Neural crest cell (in vitro differentiated cells): ENCODE results near the gene BEGAIN. TPM values are rescaled to one million over a fixed set of nuclear protein-coding genes. Genes with fewer than 3 reads are reported as not detected.

Experiments
- DNase-seq: peaks from one replicate; pipeline ENCODE4 v3.0.0; 2021; ENCODE audit warnings: low read depth, mixed read lengths, low spot score
- H3K27ac Mint-ChIP-seq: one replicate; pipeline ENCODE4 v1.8.0; 2021; ENCODE audit warnings: mild to moderate bottlenecking, mixed read lengths; ENCODE audit not compliant: unreplicated experiment
- H3K27me3 Mint-ChIP-seq: 2 replicates; pipeline ENCODE4 v1.8.0; 2021; ENCODE audit warnings: low read depth, mild to moderate bottlenecking, mixed read lengths
- H3K36me3 Mint-ChIP-seq: 2 replicates; pipeline ENCODE4 v1.8.0; 2021; ENCODE audit warnings: low read depth, mild to moderate bottlenecking, mixed read lengths
- H3K4me1 Mint-ChIP-seq: 2 replicates; pipeline ENCODE4 v1.8.0; 2021; ENCODE audit warnings: mixed read lengths
- H3K4me3 Mint-ChIP-seq: one replicate; pipeline ENCODE4 v1.8.0; 2021; ENCODE audit warnings: mild to moderate bottlenecking, mixed read lengths
- H3K9me3 Mint-ChIP-seq: 2 replicates; pipeline ENCODE4 v1.8.0; 2021; ENCODE audit warnings: mixed read lengths
- total RNA-seq: library from RNA; stranded (reverse); gene quantifications from 2 replicates; pipeline ENCODE4 v1.2.1, GENCODE V29; 2021
- TF ChIP-seq, protein P1 (sequence below): fragments of 200-600 bp; sonication (generic); conservative IDR thresholded peaks from 2 replicates; pipeline ENCODE4 v1.5.0; 2021; ENCODE audit warnings: antibody characterized with exemption, mild to moderate bottlenecking

Gene BEGAIN
- total RNA-seq, 1 donor from 2014 or later = 4.8 TPM

DNA sequence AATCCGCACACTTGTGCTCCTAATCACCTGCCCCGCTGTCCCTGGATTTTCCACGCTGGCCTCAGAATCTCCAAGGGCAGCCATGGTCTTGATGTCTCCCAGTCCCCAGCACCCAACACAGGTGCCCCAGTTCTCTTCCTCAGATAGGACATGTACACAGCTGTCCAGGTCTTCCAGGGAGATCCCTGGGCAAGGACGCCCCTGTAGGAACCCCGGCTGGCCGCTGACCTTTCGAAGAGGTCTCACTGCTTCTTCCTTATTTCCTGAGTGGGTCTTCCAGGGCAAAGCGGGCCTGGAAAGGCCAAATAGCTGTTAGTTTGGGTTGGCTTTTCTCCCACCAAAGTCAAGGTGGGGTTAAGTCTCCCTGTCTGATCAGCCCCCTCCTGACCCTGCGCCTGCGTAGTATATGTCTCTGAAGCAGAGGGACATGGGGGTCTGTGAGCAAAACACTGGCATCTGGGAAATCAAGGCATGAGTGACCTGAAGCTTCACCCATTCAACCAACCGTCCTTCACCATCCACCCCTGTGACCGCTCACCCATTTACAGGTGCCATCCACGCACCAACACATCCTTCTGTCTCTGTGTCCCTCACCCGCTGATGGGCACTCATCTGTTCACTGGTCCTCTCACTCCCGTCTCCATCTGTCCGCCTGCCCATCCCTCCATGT, 4.6 kb downstream of the BEGAIN start:
- no peaks in the 10 kb centered on the region for H3K4me1 Mint-ChIP-seq
- no peaks in the 10 kb centered on the region for H3K36me3 Mint-ChIP-seq
- no peak overlapping the region for H3K27ac Mint-ChIP-seq
- peaks cover 17% of the 10 kb centered on the region for H3K27me3 Mint-ChIP-seq
- H3K4me3 Mint-ChIP-seq = no peak overlapping the region
- DNase-seq = no peak
- H3K9me3 Mint-ChIP-seq = no peaks in the 10 kb centered on the region
- TF ChIP-seq, protein P1, sequence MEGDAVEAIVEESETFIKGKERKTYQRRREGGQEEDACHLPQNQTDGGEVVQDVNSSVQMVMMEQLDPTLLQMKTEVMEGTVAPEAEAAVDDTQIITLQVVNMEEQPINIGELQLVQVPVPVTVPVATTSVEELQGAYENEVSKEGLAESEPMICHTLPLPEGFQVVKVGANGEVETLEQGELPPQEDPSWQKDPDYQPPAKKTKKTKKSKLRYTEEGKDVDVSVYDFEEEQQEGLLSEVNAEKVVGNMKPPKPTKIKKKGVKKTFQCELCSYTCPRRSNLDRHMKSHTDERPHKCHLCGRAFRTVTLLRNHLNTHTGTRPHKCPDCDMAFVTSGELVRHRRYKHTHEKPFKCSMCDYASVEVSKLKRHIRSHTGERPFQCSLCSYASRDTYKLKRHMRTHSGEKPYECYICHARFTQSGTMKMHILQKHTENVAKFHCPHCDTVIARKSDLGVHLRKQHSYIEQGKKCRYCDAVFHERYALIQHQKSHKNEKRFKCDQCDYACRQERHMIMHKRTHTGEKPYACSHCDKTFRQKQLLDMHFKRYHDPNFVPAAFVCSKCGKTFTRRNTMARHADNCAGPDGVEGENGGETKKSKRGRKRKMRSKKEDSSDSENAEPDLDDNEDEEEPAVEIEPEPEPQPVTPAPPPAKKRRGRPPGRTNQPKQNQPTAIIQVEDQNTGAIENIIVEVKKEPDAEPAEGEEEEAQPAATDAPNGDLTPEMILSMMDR = no peak

DNA sequence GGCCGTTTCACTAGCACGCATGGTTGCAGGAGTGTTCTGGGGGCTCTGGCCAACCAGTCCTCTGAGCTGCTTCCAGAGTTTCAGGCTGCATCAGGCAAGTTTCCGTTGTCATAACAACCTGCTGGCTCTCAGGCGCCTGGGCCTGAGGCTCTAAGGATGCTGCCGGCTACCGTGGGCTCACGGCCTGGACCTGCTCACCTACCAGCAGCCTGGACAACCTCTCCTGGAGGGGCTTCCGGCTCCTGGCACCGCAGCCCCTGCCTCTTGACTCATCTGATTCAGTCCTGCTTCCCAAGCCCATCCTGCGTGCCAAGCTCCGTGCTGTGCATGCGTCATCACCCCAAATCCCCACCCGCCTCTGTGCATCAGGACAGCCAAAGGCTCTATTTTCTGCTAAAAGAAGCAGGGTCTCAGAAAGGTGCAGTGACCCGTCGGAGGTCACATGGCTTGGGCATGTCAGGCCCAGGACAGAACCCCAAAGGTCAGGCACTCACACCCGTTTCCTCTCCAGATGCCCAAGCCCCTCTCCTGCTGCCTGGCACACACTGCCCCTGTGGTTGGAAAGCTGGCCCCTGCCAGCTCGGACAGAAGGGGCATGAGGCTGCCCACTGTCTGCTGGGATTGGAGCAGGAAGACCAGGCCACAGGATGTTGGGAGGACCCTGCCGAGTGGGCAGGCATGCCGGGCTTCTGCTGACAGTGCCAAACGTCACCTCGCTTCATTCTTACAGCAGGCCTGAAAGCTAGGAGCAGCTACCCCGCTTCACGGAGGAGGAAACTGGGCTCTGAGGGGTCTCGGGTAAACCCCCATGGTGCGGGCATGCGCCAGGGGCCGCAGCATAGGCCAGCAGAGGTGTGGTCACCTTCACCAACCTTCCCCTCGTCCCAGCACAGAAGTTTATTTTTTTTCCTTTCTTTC, 5.7 kb downstream of the BEGAIN start:
- TF ChIP-seq, protein P1 = no peak
- no peaks in the 10 kb centered on the region for H3K9me3 Mint-ChIP-seq
- no peaks in the 10 kb centered on the region for H3K4me1 Mint-ChIP-seq
- H3K36me3 Mint-ChIP-seq = no peaks in the 10 kb centered on the region
- H3K27ac Mint-ChIP-seq = no peak overlapping the region
- H3K4me3 Mint-ChIP-seq = no peak overlapping the region
- no peak for DNase-seq
- peaks cover 15% of the 10 kb centered on the region for H3K27me3 Mint-ChIP-seq

DNA sequence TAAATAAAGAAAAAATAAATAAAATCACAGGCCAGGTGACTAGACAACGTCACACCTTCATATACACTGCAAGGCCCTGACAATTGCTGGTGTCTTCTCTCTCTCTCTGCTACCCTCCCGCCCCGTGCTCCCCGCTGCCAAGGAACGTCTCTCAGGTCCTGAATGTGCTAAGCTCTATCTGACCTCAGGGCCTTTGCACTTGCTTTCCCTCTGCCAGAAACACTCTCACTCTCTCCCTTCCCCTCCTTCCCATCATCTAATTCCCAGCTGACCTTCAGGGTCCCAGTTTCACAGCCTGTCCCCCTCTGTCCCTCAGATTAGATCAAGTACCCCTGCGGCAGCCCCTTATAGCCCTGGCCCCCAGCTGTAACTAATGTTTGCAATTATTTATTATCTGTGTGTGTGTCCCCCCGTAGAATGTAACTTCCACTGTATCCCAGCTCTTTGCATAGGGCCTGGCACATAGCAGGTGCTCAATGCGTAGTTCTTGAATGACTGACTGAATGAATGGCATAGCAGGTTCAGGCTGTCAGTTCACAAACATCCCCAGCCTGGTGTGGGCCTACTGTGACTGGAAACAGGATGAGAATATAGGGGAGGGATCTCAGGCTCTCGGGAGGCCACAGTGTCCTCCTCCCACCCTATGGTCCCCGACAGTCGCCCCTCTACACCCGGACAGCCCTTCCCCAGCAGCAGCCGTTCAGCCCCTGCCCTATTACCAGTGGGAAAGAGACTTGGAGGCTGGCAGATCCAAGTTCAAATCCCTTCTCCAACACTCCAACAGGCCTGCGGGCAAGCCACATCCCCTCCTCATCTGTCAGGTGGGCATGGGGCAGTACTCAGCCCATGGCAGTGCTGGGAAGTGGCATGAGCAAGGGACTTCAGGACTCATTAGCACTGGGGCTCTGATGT, 6.6 kb downstream of the BEGAIN start:
- DNase-seq = no peak
- H3K27ac Mint-ChIP-seq = no peak overlapping the region
- TF ChIP-seq, protein P1 = no peak

DNA sequence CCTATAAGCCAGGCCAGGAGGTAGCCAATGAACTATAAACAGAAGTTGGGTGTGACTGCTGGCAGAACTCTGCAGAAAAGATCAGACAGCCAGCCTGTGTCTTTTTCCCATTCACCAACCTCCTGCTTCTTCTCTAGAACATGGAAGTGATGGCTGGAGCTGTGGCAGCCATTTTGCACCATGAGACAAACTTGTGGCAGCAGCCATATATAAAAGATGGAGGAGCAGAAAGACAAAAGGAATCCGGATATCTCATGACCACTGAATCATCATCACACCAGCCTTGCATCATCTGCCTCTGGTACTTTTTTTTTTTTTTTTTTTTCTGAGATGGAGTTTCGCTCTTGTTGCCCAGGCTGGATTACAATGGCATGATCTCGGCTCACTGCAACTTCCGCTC, 8.7 kb downstream of the BEGAIN start:
- Mint-ChIP-seq H3K4me1 (peaks cover 10% of the 10 kb centered on the region), H3K27ac (no peak overlapping the region), H3K36me3 (no peaks in the 10 kb centered on the region), H3K9me3 (no peaks in the 10 kb centered on the region), H3K27me3 (no peaks in the 10 kb centered on the region), H3K4me3 (no peak overlapping the region)
- TF ChIP-seq, protein P1 = no peak
- no peak for DNase-seq

More for the DNA sequence above, 6.6 kb downstream of the BEGAIN start:
- no peaks in the 10 kb centered on the region for H3K4me1 Mint-ChIP-seq
- peaks cover 8% of the 10 kb centered on the region for H3K27me3 Mint-ChIP-seq
- H3K36me3 Mint-ChIP-seq = no peaks in the 10 kb centered on the region
- H3K4me3 Mint-ChIP-seq = no peak overlapping the region
- H3K9me3 Mint-ChIP-seq = no peaks in the 10 kb centered on the region

DNA sequence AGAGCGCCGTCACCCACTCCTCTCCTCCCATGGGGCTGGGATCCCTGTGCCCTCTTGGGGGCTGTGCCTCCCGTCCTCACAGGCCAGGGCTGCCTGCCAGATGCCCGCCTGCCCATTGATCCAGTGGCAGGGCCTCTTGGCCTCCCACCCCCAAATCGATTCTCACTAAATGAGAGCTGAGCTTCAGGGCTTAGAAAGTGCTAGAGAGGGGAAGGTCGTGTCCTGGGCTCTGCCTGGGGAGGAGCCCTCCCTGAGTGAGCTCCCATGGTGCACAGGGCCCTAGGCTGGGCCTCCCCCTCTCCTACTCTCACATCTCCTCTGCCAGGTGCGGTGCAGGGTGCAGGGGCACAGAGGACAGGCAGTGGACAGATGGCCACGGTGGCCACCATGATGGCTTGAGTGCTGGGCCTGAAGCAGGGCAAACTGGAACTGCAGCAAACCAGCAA, 9.2 kb downstream of the BEGAIN start:
- no peaks in the 10 kb centered on the region for H3K27me3 Mint-ChIP-seq
- no peak for DNase-seq
- peaks cover 11% of the 10 kb centered on the region for H3K4me1 Mint-ChIP-seq
- TF ChIP-seq, protein P1 = no peak
- no peaks in the 10 kb centered on the region for H3K9me3 Mint-ChIP-seq
- no peaks in the 10 kb centered on the region for H3K36me3 Mint-ChIP-seq
- H3K27ac Mint-ChIP-seq = no peak overlapping the region
- H3K4me3 Mint-ChIP-seq = no peak overlapping the region
